ENCODE data around the gene ABHD14A.

The ABHD14A gene

GRCh38 chr3:52013802-52014598 lies 39.1 kb downstream of the ABHD14A start:
- Histone ChIP-seq H3K9ac (ENCODE audit: low read length) (no peak overlapping the region), H4K20me1 (ENCODE audit: low read depth, low read length) (no peaks in the 10 kb centered on the region), H3K9me2 (replicated peaks; ENCODE audit: insufficient read depth, low read length) (no peaks in the 10 kb centered on the region), H3K4me2 (ENCODE audit: low read depth, low read length, poor library complexity, severe bottlenecking) (no peak overlapping the region), H3K27me3 (ENCODE audit: low read length) (no peaks in the 10 kb centered on the region), H3K79me2 (ENCODE audit: insufficient read depth, low read length) (no peaks in the 10 kb centered on the region), H3K9me3 (ENCODE audit: insufficient read depth, low read length) (no peaks in the 10 kb centered on the region), H3K36me3 (ENCODE audit: low read length) (no peaks in the 10 kb centered on the region), H2AFZ (ENCODE audit: low read depth, low read length, severe bottlenecking) (no peak overlapping the region), H3F3A (ENCODE audit: insufficient read depth) (no peaks in the 10 kb centered on the region), H3K27ac (ENCODE audit: low read depth, low read length) (no peak overlapping the region), H3K4me3 (ENCODE audit: insufficient read depth, low read length, poor library complexity, severe bottlenecking) (no peak overlapping the region)
- TF ChIP-seq EZH2phosphoT487 (conservative IDR thresholded peaks at IDR 0.05; ENCODE audit: low read length) (no peak), CTCF (IDR thresholded peaks at IDR 0.05; ENCODE audit: insufficient read depth, low read length, poor library complexity, severe bottlenecking) (no peak)

- Histone ChIP-seq H3K9ac (ENCODE audit: low read length) (no peak overlapping the region), H3K9me2 (replicated peaks; ENCODE audit: insufficient read depth, low read length) (no peaks in the 10 kb centered on the region), H3F3A (ENCODE audit: insufficient read depth) (no peaks in the 10 kb centered on the region), H3K36me3 (ENCODE audit: low read length) (no peaks in the 10 kb centered on the region), H3K79me2 (ENCODE audit: insufficient read depth, low read length) (no peaks in the 10 kb centered on the region), H3K9me3 (ENCODE audit: insufficient read depth, low read length) (no peaks in the 10 kb centered on the region), H2AFZ (ENCODE audit: low read depth, low read length, severe bottlenecking) (no peak overlapping the region), H4K20me1 (ENCODE audit: low read depth, low read length) (no peaks in the 10 kb centered on the region), H3K4me3 (ENCODE audit: insufficient read depth, low read length, poor library complexity, severe bottlenecking) (no peak overlapping the region), H3K27ac (ENCODE audit: low read depth, low read length) (no peak overlapping the region), H3K27me3 (ENCODE audit: low read length) (no peaks in the 10 kb centered on the region), H3K4me2 (ENCODE audit: low read depth, low read length, poor library complexity, severe bottlenecking) (no peak overlapping the region)
- no peak for TF ChIP-seq EZH2phosphoT487 (conservative IDR thresholded peaks at IDR 0.05; ENCODE audit: low read length)
- TF ChIP-seq CTCF (IDR thresholded peaks at IDR 0.05; ENCODE audit: insufficient read depth, low read length, poor library complexity, severe bottlenecking) = no peak
Observed at GRCh38 chr3:52014613-52015012, 39.7 kb downstream of the ABHD14A start.

- H3K27me3 ChIP-seq (ENCODE audit: low read length) = no peaks in the 10 kb centered on the region
- H3K79me2 ChIP-seq (ENCODE audit: insufficient read depth, low read length) = no peaks in the 10 kb centered on the region
- no peaks in the 10 kb centered on the region for H3K9me2 ChIP-seq (replicated peaks; ENCODE audit: insufficient read depth, low read length)
- H3F3A ChIP-seq (ENCODE audit: insufficient read depth) = no peaks in the 10 kb centered on the region
- no peak overlapping the region for H3K4me2 ChIP-seq (ENCODE audit: low read depth, low read length, poor library complexity, severe bottlenecking)
- H2AFZ ChIP-seq (ENCODE audit: low read depth, low read length, severe bottlenecking) = no peak overlapping the region
- no peak overlapping the region for H3K27ac ChIP-seq (ENCODE audit: low read depth, low read length)
- H4K20me1 ChIP-seq (ENCODE audit: low read depth, low read length) = no peaks in the 10 kb centered on the region
- H3K4me3 ChIP-seq (ENCODE audit: insufficient read depth, low read length, poor library complexity, severe bottlenecking) = no peak overlapping the region
- TF ChIP-seq EZH2phosphoT487 (conservative IDR thresholded peaks at IDR 0.05; ENCODE audit: low read length) = no peak
- TF ChIP-seq CTCF (IDR thresholded peaks at IDR 0.05; ENCODE audit: insufficient read depth, low read length, poor library complexity, severe bottlenecking) = no peak
- no peaks in the 10 kb centered on the region for H3K9me3 ChIP-seq (ENCODE audit: insufficient read depth, low read length)
- no peaks in the 10 kb centered on the region for H3K36me3 ChIP-seq (ENCODE audit: low read length)
- H3K9ac ChIP-seq (ENCODE audit: low read length) = no peak overlapping the region
Observed at GRCh38 chr3:52015438-52016228, 40.8 kb downstream of the ABHD14A start.

Data from SU-DHL-6 (cell line).